ENCODE measurements around the gene ERFL.

Gene ERFL

GRCh38 chr19:41967054-41967783 is 39.0 kb upstream of the ERFL start:
- no peaks in the 10 kb centered on the region for H3K9me3 ChIP-seq (ENCODE audit: low read length)
- H3K27ac ChIP-seq (ENCODE audit: low read depth, low read length, poor library complexity, severe bottlenecking) = no peak overlapping the region

GRCh38 chr19:41965106-41965505 is 36.9 kb upstream of the ERFL start:
- no peak for TF ChIP-seq EZH2 (IDR thresholded peaks at IDR 0.05; ENCODE audit: borderline replicate concordance, low read length)
- no peak for TF ChIP-seq CTCF (IDR thresholded peaks at IDR 0.05; ENCODE audit: low read length)
- no peaks in the 10 kb centered on the region for H3K9me3 ChIP-seq (ENCODE audit: low read length)
- H3K36me3 ChIP-seq (ENCODE audit: insufficient read depth, low read length) = peaks cover 17% of the 10 kb centered on the region
- no peaks in the 10 kb centered on the region for H3K9me2 ChIP-seq (ENCODE audit: low read depth, low read length)
- no peak overlapping the region for H3K4me3 ChIP-seq (ENCODE audit: low read depth, low read length, poor library complexity, severe bottlenecking)
- no peaks in the 10 kb centered on the region for H4K20me1 ChIP-seq (ENCODE audit: insufficient read depth, low read length)
- H3K27ac ChIP-seq (ENCODE audit: low read depth, low read length, poor library complexity, severe bottlenecking) = no peak overlapping the region
- H3K27me3 ChIP-seq (ENCODE audit: insufficient read depth, low read length) = no peaks in the 10 kb centered on the region
- H3K79me2 ChIP-seq (ENCODE audit: insufficient read depth, low read length) = no peaks in the 10 kb centered on the region
- H3F3A ChIP-seq (ENCODE audit: insufficient read depth, low read length) = no peaks in the 10 kb centered on the region
- no peak overlapping the region for H3K4me2 ChIP-seq (ENCODE audit: low read length)
- no peak overlapping the region for H2AFZ ChIP-seq (ENCODE audit: low read length)
- no peak overlapping the region for H3K9ac ChIP-seq (ENCODE audit: low read length)
- no peaks in the 10 kb centered on the region for H3K4me1 ChIP-seq (ENCODE audit: insufficient read depth, low read length, severe bottlenecking)

More at GRCh38 chr19:41967054-41967783, 39.0 kb upstream of the ERFL start:
- TF ChIP-seq CTCF (IDR thresholded peaks at IDR 0.05; ENCODE audit: low read length) (no peak), EZH2 (IDR thresholded peaks at IDR 0.05; ENCODE audit: borderline replicate concordance, low read length) (no peak)
- H3F3A ChIP-seq (ENCODE audit: insufficient read depth, low read length) = no peaks in the 10 kb centered on the region
- H3K4me2 ChIP-seq (ENCODE audit: low read length) = no peak overlapping the region
- H3K36me3 ChIP-seq (ENCODE audit: insufficient read depth, low read length) = peaks cover 17% of the 10 kb centered on the region
- no peaks in the 10 kb centered on the region for H3K79me2 ChIP-seq (ENCODE audit: insufficient read depth, low read length)
- no peak overlapping the region for H3K4me3 ChIP-seq (ENCODE audit: low read depth, low read length, poor library complexity, severe bottlenecking)
- no peak overlapping the region for H2AFZ ChIP-seq (ENCODE audit: low read length)
- no peaks in the 10 kb centered on the region for H3K27me3 ChIP-seq (ENCODE audit: insufficient read depth, low read length)
- H3K9ac ChIP-seq (ENCODE audit: low read length) = no peak overlapping the region
- no peaks in the 10 kb centered on the region for H3K4me1 ChIP-seq (ENCODE audit: insufficient read depth, low read length, severe bottlenecking)
- H3K9me2 ChIP-seq (ENCODE audit: low read depth, low read length) = no peaks in the 10 kb centered on the region
- no peaks in the 10 kb centered on the region for H4K20me1 ChIP-seq (ENCODE audit: insufficient read depth, low read length)

GRCh38 chr19:41960973-41961372 is 32.7 kb upstream of the ERFL start:
- H3K4me1 ChIP-seq (ENCODE audit: insufficient read depth, low read length, severe bottlenecking) = peaks cover 20% of the 10 kb centered on the region
- no peaks in the 10 kb centered on the region for H3K9me2 ChIP-seq (ENCODE audit: low read depth, low read length)
- no peak overlapping the region for H3K4me2 ChIP-seq (ENCODE audit: low read length)
- H3K4me3 ChIP-seq (ENCODE audit: low read depth, low read length, poor library complexity, severe bottlenecking) = no peak overlapping the region
- no peak overlapping the region for H3K27ac ChIP-seq (ENCODE audit: low read depth, low read length, poor library complexity, severe bottlenecking)
- H3K79me2 ChIP-seq (ENCODE audit: insufficient read depth, low read length) = no peaks in the 10 kb centered on the region
- no peaks in the 10 kb centered on the region for H3F3A ChIP-seq (ENCODE audit: insufficient read depth, low read length)
- no peak for TF ChIP-seq EZH2 (IDR thresholded peaks at IDR 0.05; ENCODE audit: borderline replicate concordance, low read length)
- no peak for TF ChIP-seq CTCF (IDR thresholded peaks at IDR 0.05; ENCODE audit: low read length)
- peaks cover 7% of the 10 kb centered on the region; the same call in 1 of the 2 replicates for H3K36me3 ChIP-seq (ENCODE audit: insufficient read depth, low read length)
- no peaks in the 10 kb centered on the region for H3K27me3 ChIP-seq (ENCODE audit: insufficient read depth, low read length)
- no peak overlapping the region for H3K9ac ChIP-seq (ENCODE audit: low read length)
- no peaks in the 10 kb centered on the region for H3K9me3 ChIP-seq (ENCODE audit: low read length)
- H2AFZ ChIP-seq (ENCODE audit: low read length) = no peak overlapping the region
- no peaks in the 10 kb centered on the region for H4K20me1 ChIP-seq (ENCODE audit: insufficient read depth, low read length)

Measured in OCI-LY1 (cell line).